Uterus (tissue), 2 donors: ENCODE measurements around the gene WDR38.

Source experiments
- POLR2A ChIP-seq, 2 donors: fragments of 450-650 bp; IDR thresholded peaks; one replicate each; pipeline ENCODE4 v1.6.1; 2016; ENCODE audit warnings: antibody characterized with exemption in 2 of 2, mild to moderate bottlenecking in 1 of 2, moderate library complexity in 1 of 2
- TF ChIP-seq, protein P1 (sequence below), 4 experiments: fragments of 200-600 bp in 2 of 4; fragments of 450-650 bp in 2 of 4; sonication (generic) in 2 of 4; IDR thresholded peaks; one replicate each; pipeline ENCODE4 v1.5.1; 2016 to 2019; ENCODE audit warnings: antibody characterized with exemption in 4 of 4, mild to moderate bottlenecking in 2 of 4, moderate library complexity in 1 of 4

DNA sequence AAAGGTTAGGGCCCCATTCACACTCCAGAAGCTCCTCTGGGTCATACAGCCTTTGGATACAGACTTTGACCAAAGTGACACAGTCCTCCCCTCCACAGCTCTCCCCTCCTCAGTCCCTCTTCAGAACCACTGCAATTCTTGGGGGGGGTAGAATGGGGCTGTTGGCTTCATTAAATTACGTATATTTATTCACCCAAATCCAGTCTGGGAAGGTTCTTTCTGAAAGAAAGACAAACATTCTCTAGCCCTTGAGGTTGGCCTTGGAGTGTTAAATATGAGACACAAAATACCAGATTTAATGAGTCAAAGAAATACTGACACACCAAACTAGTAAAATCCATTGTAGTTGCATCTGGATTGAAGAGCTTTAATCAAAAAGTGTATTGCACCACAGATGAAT lies 24.8 kb downstream of the WDR38 start:
- TF ChIP-seq, protein P1, sequence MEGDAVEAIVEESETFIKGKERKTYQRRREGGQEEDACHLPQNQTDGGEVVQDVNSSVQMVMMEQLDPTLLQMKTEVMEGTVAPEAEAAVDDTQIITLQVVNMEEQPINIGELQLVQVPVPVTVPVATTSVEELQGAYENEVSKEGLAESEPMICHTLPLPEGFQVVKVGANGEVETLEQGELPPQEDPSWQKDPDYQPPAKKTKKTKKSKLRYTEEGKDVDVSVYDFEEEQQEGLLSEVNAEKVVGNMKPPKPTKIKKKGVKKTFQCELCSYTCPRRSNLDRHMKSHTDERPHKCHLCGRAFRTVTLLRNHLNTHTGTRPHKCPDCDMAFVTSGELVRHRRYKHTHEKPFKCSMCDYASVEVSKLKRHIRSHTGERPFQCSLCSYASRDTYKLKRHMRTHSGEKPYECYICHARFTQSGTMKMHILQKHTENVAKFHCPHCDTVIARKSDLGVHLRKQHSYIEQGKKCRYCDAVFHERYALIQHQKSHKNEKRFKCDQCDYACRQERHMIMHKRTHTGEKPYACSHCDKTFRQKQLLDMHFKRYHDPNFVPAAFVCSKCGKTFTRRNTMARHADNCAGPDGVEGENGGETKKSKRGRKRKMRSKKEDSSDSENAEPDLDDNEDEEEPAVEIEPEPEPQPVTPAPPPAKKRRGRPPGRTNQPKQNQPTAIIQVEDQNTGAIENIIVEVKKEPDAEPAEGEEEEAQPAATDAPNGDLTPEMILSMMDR (IDR thresholded peaks at IDR 0.05): no peak
- TF ChIP-seq POLR2A (IDR thresholded peaks at IDR 0.05): no peak
